Measurements from ENCODE around the gene COL11A2.

The COL11A2 gene

GRCh38 chr6:33172688-33173534, 19.4 kb downstream of the COL11A2 start:
- peak in 1 of 56 donors; percentile 7 for DNase-seq

GRCh38 chr6:33171880-33172687, 20.2 kb downstream of the COL11A2 start:
- DNase-seq: no peak

GRCh38 chr6:33171016-33171879, 21.0 kb downstream of the COL11A2 start:
- no peak for DNase-seq

GRCh38 chr6:33170176-33171015, 21.9 kb downstream of the COL11A2 start:
- no peak for DNase-seq

- no peak for DNase-seq
Measured at GRCh38 chr6:33169291-33170175, 22.7 kb downstream of the COL11A2 start.

- no peak for DNase-seq
Measured at GRCh38 chr6:33168639-33169038, 23.6 kb downstream of the COL11A2 start.

GRCh38 chr6:33168284-33168601, 24.0 kb downstream of the COL11A2 start:
- DNase-seq: no peak

- DNase-seq: no peak
Measured at GRCh38 chr6:33167374-33168283, 24.6 kb downstream of the COL11A2 start.

GRCh38 chr6:33166811-33167210, 25.5 kb downstream of the COL11A2 start:
- no peak for DNase-seq

GRCh38 chr6:33166363-33166762, 25.9 kb downstream of the COL11A2 start:
- DNase-seq: no peak

GRCh38 chr6:33165581-33166258, 26.5 kb downstream of the COL11A2 start:
- DNase-seq: no peak

GRCh38 chr6:33164665-33165373, 27.4 kb downstream of the COL11A2 start:
- DNase-seq: no peak

GRCh38 chr6:33164176-33164575, 28.1 kb downstream of the COL11A2 start:
- DNase-seq: no peak

- no peak for DNase-seq
Measured at GRCh38 chr6:33163540-33163939, 28.7 kb downstream of the COL11A2 start.

- peak in 50 of 56 donors; percentile 14 to 84 (median 53) for DNase-seq
Measured at GRCh38 chr6:33161354-33162331, 30.6 kb downstream of the COL11A2 start.
